Measurements from ENCODE around the gene PRG3.

- TF ChIP-seq CTCF (IDR thresholded peaks at IDR 0.05; ENCODE audit: low read depth, low read length) (no peak), EZH2phosphoT487 (IDR thresholded peaks at IDR 0.05; ENCODE audit: low read depth) (no peak)
Observed at GRCh38 chr11:57359896-57360690, 20.9 kb downstream of the PRG3 start.
